ENCODE results near the gene SSC5D. TPM values are rescaled to one million over a fixed set of nuclear protein-coding genes. Genes with fewer than 3 reads are reported as not detected.

Gene SSC5D
- total and polyA plus RNA-seq, 2 experiments from 2014 or later, result 10.0 to 12.6 TPM

DNA sequence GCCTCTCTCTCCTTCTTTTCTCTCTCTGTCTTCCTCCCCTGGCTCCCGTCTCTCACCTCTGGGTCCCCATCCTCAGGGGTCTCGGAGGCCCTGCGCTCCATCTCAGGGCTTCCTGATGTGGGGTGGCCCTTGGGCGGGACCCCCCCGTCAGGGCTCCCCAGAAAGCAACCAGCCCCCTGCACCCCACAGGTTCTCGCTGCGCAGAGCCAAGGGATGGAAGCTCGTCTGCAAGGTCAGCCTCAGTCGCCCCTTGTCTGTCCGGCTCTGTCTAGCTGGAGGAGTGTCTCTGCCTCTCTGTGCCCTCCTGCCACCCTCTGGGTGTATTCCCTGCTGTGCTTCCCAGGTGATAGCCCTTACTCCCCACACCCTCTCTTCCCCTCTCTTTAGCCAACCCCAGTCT, 57.2 kb downstream of the SSC5D start, which contains the start of gene SBK3:
SBK3 (minus strand) TSS at position 101 of the 400 bp plus-strand sequence; CDS start at position 101, 0 bp downstream.
- H3K4me1 ChIP-seq (ENCODE audit: insufficient read depth), result peaks cover 15% of the 10 kb centered on the region
- no peaks in the 10 kb centered on the region for H3K9me2 ChIP-seq (ENCODE audit: insufficient read depth)
- H3K9me3 ChIP-seq (ENCODE audit: low read depth), result no peaks in the 10 kb centered on the region
- peaks cover 15% of the 10 kb centered on the region for H3F3A ChIP-seq (ENCODE audit: insufficient read depth)
- WGBS, 2 experiments (ENCODE audit: low coverage in 1 of 2, low lambda C conversion rate in 2 of 2, missing lambda C conversion rate in 2 of 2), result 68 to 75% methylated on average over 10 of the region's 10 CpGs
- no peak within 1 kb of the TSS for H3K27ac ChIP-seq
- no peak for DNase-seq
- H3K79me2 ChIP-seq (ENCODE audit: insufficient read depth), result no peaks in the 10 kb centered on the region
- TF ChIP-seq EZH2phosphoT487 (IDR thresholded peaks at IDR 0.05; ENCODE audit: insufficient read depth, low read depth) (no peak), EZH2 (IDR thresholded peaks at IDR 0.05; ENCODE audit: insufficient read depth, poor library complexity, severe bottlenecking) (no peak)
- in situ Hi-C loops (cut with MboI), result no loop called here
- no peaks in the 10 kb centered on the region for H4K20me1 ChIP-seq (ENCODE audit: insufficient read depth)
- no peaks in the 10 kb centered on the region for H3K36me3 ChIP-seq (ENCODE audit: low read depth)
- no peaks in the 10 kb centered on the region for H3K27me3 ChIP-seq (replicated peaks; ENCODE audit: insufficient read depth)
- H3K4me2 ChIP-seq (ENCODE audit: unreplicated experiment), result no peak within 1 kb of the TSS
- no peak within 1 kb of the TSS for H2AFZ ChIP-seq
- no peak within 1 kb of the TSS for H3K9ac ChIP-seq
- no peak within 1 kb of the TSS for H3K4me3 ChIP-seq

DNA sequence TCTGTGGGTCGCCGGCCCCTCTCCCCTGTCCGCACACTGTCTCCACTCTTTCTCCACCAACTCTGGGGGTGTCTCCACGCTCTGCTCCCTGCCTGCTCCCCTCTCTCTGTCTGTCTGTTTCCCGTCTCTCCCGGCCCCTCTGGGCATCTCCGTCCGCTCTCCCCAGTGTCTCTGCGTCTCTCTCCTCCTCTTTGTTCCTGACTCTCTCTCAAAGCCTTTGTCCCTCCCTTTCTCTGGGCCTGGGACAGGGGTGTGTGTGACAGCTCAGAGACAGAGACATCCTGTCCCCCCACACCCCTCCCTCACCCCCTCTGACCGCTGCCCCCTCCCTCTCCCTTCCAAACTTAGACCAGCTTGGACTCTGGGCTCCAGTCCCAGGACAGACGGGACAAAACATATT, 57.8 kb downstream of the SSC5D start:
- Histone ChIP-seq H3K4me3 (no peak overlapping the region), H3K4me2 (ENCODE audit: unreplicated experiment) (no peak overlapping the region), H2AFZ (no peak overlapping the region), H3K36me3 (ENCODE audit: low read depth) (no peaks in the 10 kb centered on the region), H3K4me1 (ENCODE audit: insufficient read depth) (peaks cover 15% of the 10 kb centered on the region), H4K20me1 (ENCODE audit: insufficient read depth) (no peaks in the 10 kb centered on the region), H3K27ac (no peak overlapping the region), H3K79me2 (ENCODE audit: insufficient read depth) (no peaks in the 10 kb centered on the region), H3F3A (ENCODE audit: insufficient read depth) (peaks cover 15% of the 10 kb centered on the region), H3K27me3 (replicated peaks; ENCODE audit: insufficient read depth) (no peaks in the 10 kb centered on the region), H3K9ac (no peak overlapping the region), H3K9me2 (ENCODE audit: insufficient read depth) (no peaks in the 10 kb centered on the region), H3K9me3 (ENCODE audit: low read depth) (no peaks in the 10 kb centered on the region)
- TF ChIP-seq EZH2phosphoT487 (IDR thresholded peaks at IDR 0.05; ENCODE audit: insufficient read depth, low read depth) (no peak), EZH2 (IDR thresholded peaks at IDR 0.05; ENCODE audit: insufficient read depth, poor library complexity, severe bottlenecking) (no peak)
- in situ Hi-C loops (cut with MboI), result no loop called here
- 70 to 76% methylated on average over 8 to 11 of the region's 11 CpGs for WGBS, 2 experiments (ENCODE audit: low coverage in 1 of 2, low lambda C conversion rate in 2 of 2, missing lambda C conversion rate in 2 of 2)
- DNase-seq, result no peak

DNA sequence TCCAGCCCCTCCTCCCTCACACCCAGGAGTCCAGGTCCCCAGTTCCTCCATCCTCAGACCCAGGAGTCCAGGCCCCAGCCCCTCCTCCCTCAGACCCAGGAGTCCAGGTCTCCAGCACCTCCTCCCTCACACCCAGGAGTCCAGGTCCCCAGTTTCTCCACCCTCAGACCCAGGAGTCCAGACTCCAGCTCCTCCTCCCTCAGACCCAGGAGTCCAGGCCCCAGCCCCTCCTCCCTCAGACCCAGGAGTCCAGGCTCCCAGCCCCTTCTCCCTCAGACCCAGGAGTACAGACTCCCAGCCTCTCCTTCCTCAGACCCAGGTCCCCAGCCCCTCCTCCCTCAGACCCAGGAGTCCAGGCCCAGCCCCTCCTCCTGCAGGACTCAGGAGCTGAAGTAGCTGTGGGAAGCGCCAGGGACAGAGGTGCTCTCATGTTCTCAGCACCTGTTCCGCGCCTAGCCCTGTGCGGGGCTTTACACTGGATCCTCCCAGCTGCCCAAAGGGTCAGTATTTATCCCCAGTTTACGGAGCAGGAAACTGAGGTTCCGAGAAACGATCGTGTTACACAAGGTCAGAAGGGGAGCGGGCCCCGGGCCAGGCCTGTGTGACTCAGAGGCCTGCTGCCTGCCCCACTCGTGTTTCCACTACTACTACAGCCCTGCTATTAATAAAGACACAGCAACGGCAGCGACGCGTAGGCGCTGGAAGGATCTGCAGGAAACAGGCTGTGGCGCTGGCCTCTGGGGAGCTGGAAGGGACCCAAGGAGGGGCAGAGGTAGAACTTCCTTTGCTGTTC, 58.8 kb downstream of the SSC5D start:
- in situ Hi-C loops (cut with MboI), result no loop called here
- Histone ChIP-seq H3F3A (ENCODE audit: insufficient read depth) (peaks cover 15% of the 10 kb centered on the region), H3K9ac (peak overlapping the region; percentile 24; the same call in 1 of the 2 replicates), H3K27me3 (replicated peaks; ENCODE audit: insufficient read depth) (no peaks in the 10 kb centered on the region), H3K9me3 (ENCODE audit: low read depth) (no peaks in the 10 kb centered on the region), H2AFZ (peak overlapping the region; percentile 43; the same call in 1 of the 2 replicates), H3K79me2 (ENCODE audit: insufficient read depth) (no peaks in the 10 kb centered on the region), H3K4me3 (no peak overlapping the region), H3K4me2 (ENCODE audit: unreplicated experiment) (peak overlapping the region; percentile 13), H3K27ac (peak overlapping the region; percentile 60), H3K36me3 (ENCODE audit: low read depth) (no peaks in the 10 kb centered on the region), H3K9me2 (ENCODE audit: insufficient read depth) (no peaks in the 10 kb centered on the region), H4K20me1 (ENCODE audit: insufficient read depth) (no peaks in the 10 kb centered on the region), H3K4me1 (ENCODE audit: insufficient read depth) (peaks cover 15% of the 10 kb centered on the region)
- peak; percentile 79 for DNase-seq
- TF ChIP-seq EZH2phosphoT487 (IDR thresholded peaks at IDR 0.05; ENCODE audit: insufficient read depth, low read depth), result no peak
- TF ChIP-seq EZH2 (IDR thresholded peaks at IDR 0.05; ENCODE audit: insufficient read depth, poor library complexity, severe bottlenecking), result no peak
- WGBS, 2 experiments (ENCODE audit: low coverage in 1 of 2, low lambda C conversion rate in 2 of 2, missing lambda C conversion rate in 2 of 2), result 27 to 30% methylated on average over 17 of the region's 17 CpGs

DNA sequence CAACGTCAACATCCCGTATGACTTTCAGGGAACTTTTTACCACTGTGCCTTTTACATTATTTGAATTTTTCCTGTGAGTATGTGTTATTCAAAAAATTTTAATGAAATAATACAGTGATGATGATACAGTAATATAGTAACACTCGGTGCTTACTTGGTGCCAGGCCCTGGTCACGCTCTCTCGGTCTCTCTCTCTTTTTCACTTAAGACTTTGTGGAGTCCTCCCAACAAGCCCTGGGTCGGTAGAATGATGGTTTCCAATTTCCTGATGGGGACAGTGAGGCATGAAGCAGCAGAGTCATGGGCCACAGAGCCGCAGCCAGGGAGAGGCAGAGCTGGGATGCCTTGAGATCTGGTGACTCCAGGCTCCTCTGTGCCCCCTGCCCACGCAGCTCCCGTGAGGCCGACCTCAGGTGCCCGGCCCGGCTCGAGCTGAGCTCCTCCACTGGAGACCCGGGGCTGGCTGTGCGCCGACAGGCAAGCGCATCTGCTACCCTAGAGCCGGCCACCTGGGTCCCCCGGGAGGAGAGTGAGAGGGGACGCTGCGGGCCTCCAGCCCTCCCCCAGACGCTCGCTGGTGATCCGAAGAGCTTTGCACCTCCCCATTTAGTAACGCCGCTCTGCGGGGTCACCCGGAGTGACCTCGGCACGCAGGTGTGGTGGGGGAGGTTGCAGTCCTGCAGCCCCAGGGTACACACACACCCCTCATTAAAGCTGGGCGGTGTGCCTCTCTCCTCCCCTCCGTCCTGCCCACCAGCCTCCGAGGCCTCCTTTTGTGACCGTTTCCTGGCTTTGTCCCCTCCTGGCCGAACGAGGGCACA, 61.5 kb downstream of the SSC5D start:
- Histone ChIP-seq H2AFZ (peak overlapping the region; percentile 66), H3K36me3 (ENCODE audit: low read depth) (no peaks in the 10 kb centered on the region), H4K20me1 (ENCODE audit: insufficient read depth) (no peaks in the 10 kb centered on the region), H3F3A (ENCODE audit: insufficient read depth) (peaks cover 15% of the 10 kb centered on the region), H3K9me2 (ENCODE audit: insufficient read depth) (no peaks in the 10 kb centered on the region), H3K9me3 (ENCODE audit: low read depth) (no peaks in the 10 kb centered on the region), H3K27ac (peak overlapping the region; percentile 82), H3K4me1 (ENCODE audit: insufficient read depth) (peaks cover 20% of the 10 kb centered on the region), H3K9ac (peak overlapping the region; percentile 74), H3K4me3 (peak overlapping the region; percentile 43), H3K4me2 (ENCODE audit: unreplicated experiment) (peak overlapping the region; percentile 71), H3K79me2 (ENCODE audit: insufficient read depth) (no peaks in the 10 kb centered on the region), H3K27me3 (replicated peaks; ENCODE audit: insufficient read depth) (no peaks in the 10 kb centered on the region)
- 1 to 4% methylated on average over 20 to 32 of the region's 36 CpGs for WGBS, 2 experiments (ENCODE audit: low coverage in 1 of 2, low lambda C conversion rate in 2 of 2, missing lambda C conversion rate in 2 of 2)
- DNase-seq, result peak; percentile 91
- in situ Hi-C loops (cut with MboI), result no loop called here
- TF ChIP-seq EZH2 (IDR thresholded peaks at IDR 0.05; ENCODE audit: insufficient read depth, poor library complexity, severe bottlenecking) (no peak), EZH2phosphoT487 (IDR thresholded peaks at IDR 0.05; ENCODE audit: insufficient read depth, low read depth) (no peak)

Measured in GM23248 (cell line).